Activated gamma-delta T cell treated with anti-CD3 and anti-CD28 coated beads, Interleukin-2, amount 50 U/mL, for 16 hours (primary cell): ENCODE measurements around the gene SLC7A10.

Experiments used
- DNase-seq: peaks from one replicate; pipeline ENCODE4 v3.0.0-alpha.2; 2020; ENCODE audit warnings: low read depth

SLC7A10 gene

DNA sequence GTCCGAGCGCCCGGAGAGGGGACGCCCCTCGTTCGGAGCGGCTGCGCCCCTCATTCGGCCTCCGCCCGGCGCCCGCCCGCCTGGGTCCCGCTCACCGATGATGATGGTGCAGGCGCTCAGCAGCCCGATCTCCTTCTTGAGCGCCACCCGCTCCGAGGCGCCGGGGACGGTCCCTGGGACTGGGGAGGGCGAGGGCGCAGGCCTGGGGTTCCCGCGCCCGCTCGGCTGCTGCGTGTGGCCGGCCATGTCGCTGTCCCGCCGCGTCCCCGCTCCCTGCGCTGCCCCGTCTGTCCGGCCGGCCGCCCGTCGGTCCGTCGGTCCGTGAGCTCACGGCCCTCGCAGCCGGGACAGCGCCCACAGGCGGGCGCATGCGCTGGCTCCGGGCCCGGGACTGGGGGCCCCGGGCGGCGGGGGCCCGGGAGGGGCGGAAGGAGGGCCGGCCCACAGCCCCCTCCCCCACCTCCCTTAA lies at the start of gene SLC7A10:
TSS of gene SLC7A10 (minus strand) at position 393 of the 469 bp plus-strand sequence. CDS start at position 246, 147 bp downstream.
- DNase-seq, result no peak

GRCh38 chr19:33274663-33275558 lies 49.3 kb upstream of the SLC7A10 start:
- DNase-seq, result no peak

DNA sequence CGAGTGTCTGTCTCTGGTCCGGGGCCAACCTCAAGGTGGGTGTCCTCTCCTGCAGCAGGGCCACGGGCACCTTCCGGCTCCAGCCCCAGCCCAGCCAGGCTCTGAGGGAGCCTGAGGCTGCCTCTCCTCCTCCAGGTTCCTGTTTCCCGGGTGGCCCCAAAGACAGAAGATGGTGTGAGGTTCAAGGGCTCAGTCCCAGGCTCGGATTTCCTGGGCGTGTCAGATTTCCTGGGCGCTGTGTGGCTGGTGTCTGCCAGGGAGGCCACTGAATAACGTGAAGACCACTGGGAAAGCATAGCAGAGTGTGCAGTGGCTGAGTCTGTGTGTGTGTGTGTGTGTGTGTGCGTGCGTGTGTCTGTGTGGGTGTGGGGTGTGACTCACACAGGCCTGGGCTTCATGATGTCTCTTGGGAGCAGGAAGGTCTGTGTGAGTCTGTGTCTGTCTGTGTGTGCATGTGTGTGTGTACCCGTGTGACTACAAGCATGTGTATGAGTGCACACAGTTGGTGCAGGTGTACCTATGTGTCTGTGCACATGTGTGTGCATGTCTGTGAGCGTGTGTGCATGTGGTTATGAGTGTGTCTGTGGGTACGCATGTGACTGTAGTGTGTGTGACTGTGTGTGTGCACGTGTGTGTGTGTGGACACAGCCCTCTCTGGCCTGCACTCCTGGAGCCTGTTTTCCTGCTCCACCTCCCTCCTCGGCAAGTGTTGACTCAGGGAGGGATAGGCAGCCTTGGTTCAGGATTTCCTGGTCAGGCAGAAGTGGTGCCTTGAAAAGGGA lies 48.4 kb upstream of the SLC7A10 start:
- DNase-seq, result peak; percentile 18

- DNase-seq, result no peak
Observed at GRCh38 chr19:33273065-33273736, 47.6 kb upstream of the SLC7A10 start.

GRCh38 chr19:33271246-33272021 lies 45.8 kb upstream of the SLC7A10 start:
- no peak for DNase-seq

DNA sequence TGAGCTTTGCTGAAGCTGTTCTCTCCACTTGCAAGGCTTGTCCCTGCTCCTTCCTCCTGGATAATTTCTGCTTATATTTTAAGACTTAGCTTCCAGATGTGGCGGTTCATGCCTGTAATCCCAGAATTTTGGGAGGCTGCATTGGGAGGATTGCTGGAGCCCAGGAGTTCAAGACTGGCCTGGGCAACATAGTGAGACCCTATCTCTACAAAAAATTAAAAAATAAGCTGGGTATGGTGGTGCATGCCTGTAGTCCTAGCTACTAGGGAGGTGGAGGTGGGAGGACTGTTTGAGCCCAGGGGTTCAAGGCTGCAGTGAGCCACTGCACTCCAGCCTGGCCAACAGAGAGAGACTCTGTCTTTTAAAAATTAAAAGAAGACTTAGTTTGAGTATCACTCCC lies 45.1 kb upstream of the SLC7A10 start:
- DNase-seq, result no peak

- DNase-seq, result no peak
Observed at GRCh38 chr19:33269016-33269415, 43.4 kb upstream of the SLC7A10 start.

GRCh38 chr19:33268162-33268991 lies 42.7 kb upstream of the SLC7A10 start:
- DNase-seq, result no peak

DNA sequence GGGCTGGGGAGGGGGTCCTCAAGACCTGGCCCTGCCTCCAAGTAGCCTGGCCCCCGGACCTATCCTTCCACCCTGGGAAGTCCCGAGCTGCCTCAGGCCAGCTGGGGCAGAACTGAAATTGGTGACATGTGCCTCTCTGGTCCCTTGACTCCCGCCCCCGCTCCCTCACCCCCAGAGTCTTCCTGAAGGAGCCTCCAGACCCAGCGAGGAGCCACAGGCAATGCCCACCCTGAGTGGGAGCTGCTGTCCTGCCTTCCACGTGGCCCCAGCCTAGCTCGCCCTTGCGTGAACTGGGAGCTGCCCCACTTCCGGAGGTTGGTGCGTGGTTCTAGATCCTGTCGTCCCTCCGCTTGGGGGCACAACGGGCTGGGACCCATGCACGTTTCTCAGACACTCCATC lies 42.1 kb upstream of the SLC7A10 start:
- DNase-seq, result no peak

GRCh38 chr19:33266974-33267484 lies 41.4 kb upstream of the SLC7A10 start:
- no peak for DNase-seq

GRCh38 chr19:33264881-33265445 lies 39.3 kb upstream of the SLC7A10 start:
- no peak for DNase-seq

- DNase-seq, result no peak
Observed at GRCh38 chr19:33263325-33264023, 37.8 kb upstream of the SLC7A10 start.

GRCh38 chr19:33261511-33262189 lies 36.0 kb upstream of the SLC7A10 start:
- no peak for DNase-seq

GRCh38 chr19:33260628-33261418 lies 35.2 kb upstream of the SLC7A10 start:
- no peak for DNase-seq

DNA sequence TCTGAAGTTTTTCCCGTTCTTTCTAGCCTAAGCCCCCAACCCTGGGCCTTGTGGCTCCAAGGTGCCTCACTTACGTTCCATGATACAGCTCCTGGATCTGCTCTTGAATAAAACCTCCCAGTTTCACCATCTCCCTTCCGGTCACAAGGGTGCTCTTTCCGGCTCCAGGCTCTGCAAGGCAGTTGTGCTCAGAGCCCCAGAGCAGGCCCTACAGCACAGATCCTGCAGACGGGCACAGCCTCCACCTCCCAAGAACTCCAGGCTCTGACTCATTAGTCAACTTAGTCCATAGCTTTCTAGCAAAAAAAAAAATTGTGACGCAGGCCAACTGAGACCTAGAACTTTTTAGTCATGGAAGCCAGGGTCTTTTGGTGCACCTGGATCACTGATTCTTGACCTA lies 33.9 kb upstream of the SLC7A10 start:
- DNase-seq, result no peak

DNA sequence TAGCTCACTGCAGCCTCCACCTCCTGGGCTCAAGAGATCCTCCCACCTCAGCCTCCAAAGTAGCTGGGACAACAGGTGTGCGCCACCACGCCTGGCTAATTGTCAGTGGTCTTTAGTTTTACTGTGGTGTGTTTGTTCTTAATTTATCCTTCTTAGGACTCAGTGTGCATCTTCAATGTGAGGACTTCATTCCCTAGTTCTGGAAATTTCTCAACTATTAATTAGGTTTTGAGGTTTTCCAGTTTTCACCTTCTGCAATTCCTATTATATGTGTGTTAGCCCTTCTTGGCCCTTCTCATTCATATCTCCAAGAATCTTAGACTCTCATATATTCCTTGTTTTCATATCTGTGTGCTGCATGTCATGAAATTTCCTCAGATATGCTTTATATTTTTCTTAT lies 32.2 kb upstream of the SLC7A10 start:
- DNase-seq, result no peak

- no peak for DNase-seq
Observed at GRCh38 chr19:33256261-33256660, 30.6 kb upstream of the SLC7A10 start.

DNA sequence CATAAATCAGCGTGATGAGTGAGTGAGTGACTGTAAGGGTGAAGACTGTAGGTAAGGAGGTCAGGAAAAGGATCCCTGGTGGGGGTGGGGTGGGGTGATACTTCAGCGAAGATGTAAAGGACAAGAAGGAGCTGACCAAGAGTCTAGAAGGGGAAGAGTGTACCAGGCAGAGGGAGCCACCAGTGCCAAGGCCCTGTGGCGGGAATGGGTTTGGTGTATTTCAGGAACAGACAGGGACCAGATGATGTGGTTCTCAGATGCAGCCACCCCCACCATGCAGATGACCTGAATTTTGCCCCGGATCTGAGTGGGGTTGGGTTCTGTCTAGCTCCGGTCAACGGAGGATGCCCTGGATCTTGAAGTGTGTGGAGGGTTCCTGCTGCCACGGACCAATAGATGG lies 30.1 kb upstream of the SLC7A10 start:
- DNase-seq, result no peak
